ENCODE data around the gene CPM. TPM values are rescaled to one million over a fixed set of nuclear protein-coding genes. Genes with fewer than 3 reads are reported as not detected.

The CPM gene
- total and polyA plus RNA-seq, 4 donors: 14.2 to 65.0 (median 24.0) TPM

- 71% methylated on average over 5 of the region's 5 CpGs for WGBS
- no peak for DNase-seq (ENCODE audit: low spot score)
- H3K27me3 ChIP-seq (ENCODE audit: control insufficient read depth in 4 of 4, insufficient read depth in 4 of 4, low read length in 3 of 4): no peaks in the 10 kb centered on the region
- H3K4me3 ChIP-seq (ENCODE audit: low read depth in 1 of 3, low read length in 3 of 3): no peak overlapping the region
- H3K9me3 ChIP-seq (ENCODE audit: control insufficient read depth in 4 of 4, low read length in 3 of 4): no peaks in the 10 kb centered on the region
- TF ChIP-seq EGR1 (IDR thresholded peaks at IDR 0.05; ENCODE audit: low read depth in 2 of 2): no peak
- TF ChIP-seq JUND (IDR thresholded peaks at IDR 0.05): no peak
- no peak for TF ChIP-seq RXRA (IDR thresholded peaks at IDR 0.05)
- no peak for TF ChIP-seq NR2F2 (IDR thresholded peaks at IDR 0.05)
- no peak for TF ChIP-seq FOXA1 (IDR thresholded peaks at IDR 0.05)
- peak; percentile 36 for TF ChIP-seq YY1 (IDR thresholded peaks at IDR 0.05)
- TF ChIP-seq HNF4G (IDR thresholded peaks at IDR 0.05): no peak
- no peak for TF ChIP-seq SP1 (IDR thresholded peaks at IDR 0.05)
- TF ChIP-seq, protein P1, sequence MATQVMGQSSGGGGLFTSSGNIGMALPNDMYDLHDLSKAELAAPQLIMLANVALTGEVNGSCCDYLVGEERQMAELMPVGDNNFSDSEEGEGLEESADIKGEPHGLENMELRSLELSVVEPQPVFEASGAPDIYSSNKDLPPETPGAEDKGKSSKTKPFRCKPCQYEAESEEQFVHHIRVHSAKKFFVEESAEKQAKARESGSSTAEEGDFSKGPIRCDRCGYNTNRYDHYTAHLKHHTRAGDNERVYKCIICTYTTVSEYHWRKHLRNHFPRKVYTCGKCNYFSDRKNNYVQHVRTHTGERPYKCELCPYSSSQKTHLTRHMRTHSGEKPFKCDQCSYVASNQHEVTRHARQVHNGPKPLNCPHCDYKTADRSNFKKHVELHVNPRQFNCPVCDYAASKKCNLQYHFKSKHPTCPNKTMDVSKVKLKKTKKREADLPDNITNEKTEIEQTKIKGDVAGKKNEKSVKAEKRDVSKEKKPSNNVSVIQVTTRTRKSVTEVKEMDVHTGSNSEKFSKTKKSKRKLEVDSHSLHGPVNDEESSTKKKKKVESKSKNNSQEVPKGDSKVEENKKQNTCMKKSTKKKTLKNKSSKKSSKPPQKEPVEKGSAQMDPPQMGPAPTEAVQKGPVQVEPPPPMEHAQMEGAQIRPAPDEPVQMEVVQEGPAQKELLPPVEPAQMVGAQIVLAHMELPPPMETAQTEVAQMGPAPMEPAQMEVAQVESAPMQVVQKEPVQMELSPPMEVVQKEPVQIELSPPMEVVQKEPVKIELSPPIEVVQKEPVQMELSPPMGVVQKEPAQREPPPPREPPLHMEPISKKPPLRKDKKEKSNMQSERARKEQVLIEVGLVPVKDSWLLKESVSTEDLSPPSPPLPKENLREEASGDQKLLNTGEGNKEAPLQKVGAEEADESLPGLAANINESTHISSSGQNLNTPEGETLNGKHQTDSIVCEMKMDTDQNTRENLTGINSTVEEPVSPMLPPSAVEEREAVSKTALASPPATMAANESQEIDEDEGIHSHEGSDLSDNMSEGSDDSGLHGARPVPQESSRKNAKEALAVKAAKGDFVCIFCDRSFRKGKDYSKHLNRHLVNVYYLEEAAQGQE (IDR thresholded peaks at IDR 0.05): no peak
- no peaks in the 10 kb centered on the region for H3K4me1 ChIP-seq (ENCODE audit: control insufficient read depth in 4 of 4, insufficient read depth in 4 of 4, low read length in 3 of 4)
- H3K27ac ChIP-seq (ENCODE audit: low read depth in 1 of 2, low read length in 2 of 2): no peak overlapping the region
- no peaks in the 10 kb centered on the region for H3K36me3 ChIP-seq (ENCODE audit: control insufficient read depth in 4 of 4, insufficient read depth in 3 of 4, low read depth in 1 of 4, low read length in 3 of 4)
- no peak overlapping the region for H3K9ac ChIP-seq (ENCODE audit: low read depth in 1 of 2, low read length in 2 of 2)
Measured at GRCh38 chr12:68962877-68963855, 30.2 kb upstream of the CPM start.

DNA sequence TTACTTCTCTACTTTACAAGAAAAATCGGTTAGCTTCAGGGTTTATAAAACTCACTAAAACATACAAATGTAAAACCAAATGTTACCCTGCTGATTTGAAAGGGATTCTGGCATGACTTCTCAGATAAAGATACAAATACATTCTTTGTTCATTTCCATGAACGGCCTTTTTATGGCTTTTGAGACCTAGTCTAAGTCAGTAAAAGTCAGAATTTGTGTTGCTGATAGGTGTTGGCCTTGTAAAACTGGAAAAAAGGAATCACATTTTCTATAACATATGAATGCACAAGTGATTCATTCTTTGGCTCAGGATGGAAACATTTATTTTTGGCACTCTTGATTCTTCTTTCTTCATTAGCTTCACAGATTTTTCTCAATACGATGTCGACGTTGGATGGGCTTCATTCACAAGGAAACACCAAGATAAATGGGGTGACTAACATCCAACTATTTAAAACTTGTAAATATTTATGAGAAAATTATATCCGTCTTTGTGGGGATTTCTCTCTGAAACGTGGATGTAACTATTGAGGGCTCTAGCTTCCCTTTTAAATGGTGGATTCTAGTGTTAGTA is 27.0 kb upstream of the CPM start:
- no peaks in the 10 kb centered on the region for H3K9me3 ChIP-seq (ENCODE audit: control insufficient read depth in 4 of 4, low read length in 3 of 4)
- no peak overlapping the region for H3K27ac ChIP-seq (ENCODE audit: low read depth in 1 of 2, low read length in 2 of 2)
- 76% methylated on average over 7 of the region's 7 CpGs for WGBS
- H3K9ac ChIP-seq (ENCODE audit: low read depth in 1 of 2, low read length in 2 of 2): no peak overlapping the region
- no peak for DNase-seq (ENCODE audit: low spot score)
- no peaks in the 10 kb centered on the region for H3K36me3 ChIP-seq (ENCODE audit: control insufficient read depth in 4 of 4, insufficient read depth in 3 of 4, low read depth in 1 of 4, low read length in 3 of 4)
- TF ChIP-seq MAX (IDR thresholded peaks at IDR 0.05): no peak
- no peak for TF ChIP-seq ZBTB33 (IDR thresholded peaks at IDR 0.05)
- H3K27me3 ChIP-seq (ENCODE audit: control insufficient read depth in 4 of 4, insufficient read depth in 4 of 4, low read length in 3 of 4): no peaks in the 10 kb centered on the region
- H3K4me1 ChIP-seq (ENCODE audit: control insufficient read depth in 4 of 4, insufficient read depth in 4 of 4, low read length in 3 of 4): no peaks in the 10 kb centered on the region
- no peak overlapping the region for H3K4me3 ChIP-seq (ENCODE audit: low read depth in 1 of 3, low read length in 3 of 3)
